Aortic smooth muscle cell (primary cell): ENCODE data around the gene GXYLT1. TPM values are rescaled to one million over a fixed set of nuclear protein-coding genes. Genes with fewer than 3 reads are reported as not detected.

Experiments
- total RNA-seq: library from RNA; depleted of rRNA; stranded (reverse); fragments of >200 nt; gene quantifications from 2 replicates; pipeline ENCODE4 v1.2.3, GENCODE V29; 2014

The GXYLT1 gene
- total RNA-seq, result 7.2 and 8.3 TPM in 2 replicates

GRCh38 chr12:42144408-42145196 is at the start of gene GXYLT1:
Gene GXYLT1 (minus strand): TSS chr12:42144874. CDS start chr12:42144646, 228 bp downstream.

Other genes with a start within 250 kb of the GXYLT1 start
- gene YAF2, start 93.4 kb upstream of the GXYLT1 start, total RNA-seq, result 11.4 and 12.7 TPM in 2 replicates
- gene ZCRB1, start 181.2 kb upstream of the GXYLT1 start, total RNA-seq, result 24.4 and 31.1 TPM in 2 replicates
- gene PPHLN1, start 181.3 kb upstream of the GXYLT1 start, total RNA-seq, result 79.1 and 89.3 TPM in 2 replicates